Activated CD4-positive, alpha-beta T cell treated with anti-CD3 and anti-CD28 coated beads, Interleukin-2, Interleukin-6, amounts not matched to agents 100 ng/mL and 50 ng/mL, durations not matched to agents 16 hours and 8 hours (primary cell): Measurements from ENCODE around the gene TCERG1L.

Experiments
- DNase-seq: peaks from one replicate; pipeline ENCODE4 v3.0.0-alpha.2; 2020

TCERG1L gene

GRCh38 chr10:131221632-131222277, 89.8 kb downstream of the TCERG1L start:
- DNase-seq: no peak

GRCh38 chr10:131220601-131221171, 90.8 kb downstream of the TCERG1L start:
- no peak for DNase-seq

GRCh38 chr10:131219955-131220489, 91.5 kb downstream of the TCERG1L start:
- no peak for DNase-seq

GRCh38 chr10:131219584-131219886, 92.0 kb downstream of the TCERG1L start:
- no peak for DNase-seq

- no peak for DNase-seq
Measured at GRCh38 chr10:131218811-131219583, 92.5 kb downstream of the TCERG1L start.

- no peak for DNase-seq
Measured at GRCh38 chr10:131216681-131217230, 94.8 kb downstream of the TCERG1L start.

- no peak for DNase-seq
Measured at GRCh38 chr10:131215776-131216175, 95.7 kb downstream of the TCERG1L start.

GRCh38 chr10:131214521-131215244, 96.8 kb downstream of the TCERG1L start:
- DNase-seq: no peak

GRCh38 chr10:131213741-131214505, 97.6 kb downstream of the TCERG1L start:
- DNase-seq: no peak

GRCh38 chr10:131212763-131213325, 98.7 kb downstream of the TCERG1L start:
- no peak for DNase-seq

- DNase-seq: no peak
Measured at GRCh38 chr10:131211965-131212619, 99.4 kb downstream of the TCERG1L start.

- no peak for DNase-seq
Measured at GRCh38 chr10:131211559-131211958, 100.0 kb downstream of the TCERG1L start.

GRCh38 chr10:131211146-131211545, 100.4 kb downstream of the TCERG1L start:
- no peak for DNase-seq

GRCh38 chr10:131210181-131210580, 101.3 kb downstream of the TCERG1L start:
- no peak for DNase-seq

- DNase-seq: no peak
Measured at GRCh38 chr10:131207584-131208532, 103.7 kb downstream of the TCERG1L start.

- DNase-seq: no peak
Measured at GRCh38 chr10:131207176-131207575, 104.3 kb downstream of the TCERG1L start.

- no peak for DNase-seq
Measured at GRCh38 chr10:131206111-131206995, 105.2 kb downstream of the TCERG1L start.

- DNase-seq: no peak
Measured at GRCh38 chr10:131205556-131205955, 106.0 kb downstream of the TCERG1L start.
